NK-92 (cell line): ENCODE results near the gene GLCE.
"Not testable (repeated sequence)": the region's sequence is repeated elsewhere in the genome, so short reads cannot be mapped to it uniquely, and the experiment has no call there.

Experiments used
- DNase-seq: peaks from one replicate; lab custom pipeline; 2025; ENCODE audit not compliant: unreplicated experiment; lab: John Stamatoyannopoulos, UW

Gene GLCE

GRCh38 chr15:69158201-69158842, 2.1 kb upstream of the GLCE start:
- no peak for DNase-seq

DNA sequence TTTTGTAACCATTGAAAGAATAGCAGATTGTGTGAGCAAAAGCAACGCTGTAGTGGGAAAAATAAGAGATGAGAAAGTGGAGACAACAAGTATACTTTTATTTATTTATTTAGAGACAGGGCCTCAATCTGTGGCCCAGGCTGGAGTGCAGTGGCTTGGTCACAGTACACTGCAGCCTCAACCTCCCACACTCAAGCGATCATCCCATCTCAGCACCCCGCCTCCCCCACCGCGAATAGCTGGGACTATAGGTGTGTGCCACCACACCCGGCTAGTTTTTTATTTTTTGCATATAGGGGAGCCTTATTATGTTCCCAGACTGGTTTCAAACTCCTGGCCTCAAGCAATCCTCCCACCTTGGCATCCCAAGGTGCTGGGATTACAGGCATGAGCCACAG, 1.6 kb upstream of the GLCE start:
- no peak for DNase-seq

- no peak for DNase-seq
These were observed 662 bp upstream of the GLCE start for GRCh38 chr15:69159805-69160140.

GRCh38 chr15:69161079-69161877, 843 bp downstream of the GLCE start:
- no peak for DNase-seq

DNA sequence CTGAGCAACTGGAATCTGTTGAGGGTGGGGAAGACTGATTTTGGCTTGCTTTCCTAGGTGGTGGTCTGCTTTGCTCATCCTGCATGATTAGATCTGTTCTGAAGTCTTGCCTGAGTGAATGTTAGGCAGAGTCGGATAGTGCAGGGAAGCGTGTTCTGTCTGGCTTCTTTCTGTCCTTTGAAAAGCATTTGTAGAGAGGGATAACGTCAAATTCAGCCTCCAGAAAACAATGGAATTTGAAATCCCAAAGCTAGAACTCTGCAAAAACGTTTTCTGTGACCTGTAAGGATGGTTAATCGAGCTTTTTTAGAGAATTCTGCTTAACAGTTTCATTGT, 1.4 kb downstream of the GLCE start:
- no peak for DNase-seq

DNA sequence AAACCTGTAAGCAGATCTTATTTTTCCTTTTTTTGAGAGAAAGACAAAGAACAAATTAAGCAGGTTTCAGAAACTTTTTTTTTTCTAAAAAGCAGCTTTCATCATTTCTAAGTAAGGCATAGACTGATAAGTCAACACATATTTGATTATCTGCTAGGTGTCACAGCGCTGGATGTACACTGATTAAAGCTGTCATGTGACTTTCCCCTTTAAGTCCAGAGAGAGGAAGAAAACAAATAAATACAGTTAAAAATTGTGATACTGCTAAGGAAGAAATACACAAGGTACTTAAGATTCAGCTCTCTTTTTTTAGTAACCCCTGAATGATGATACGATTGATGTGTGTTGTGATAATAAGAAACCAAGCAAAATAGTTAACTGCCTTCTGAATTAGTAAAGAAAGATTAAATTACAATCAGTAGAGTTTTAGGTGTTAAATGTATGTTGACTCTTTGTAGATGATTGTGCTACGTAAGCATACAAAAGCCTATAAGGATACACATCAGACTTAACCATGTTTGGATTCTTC, 2.8 kb downstream of the GLCE start:
- DNase-seq, result no peak

GRCh38 chr15:69164807-69165636, 4.6 kb downstream of the GLCE start:
- no peak for DNase-seq

- DNase-seq, result no peak
These were observed 5.2 kb downstream of the GLCE start for GRCh38 chr15:69165637-69166025.

DNA sequence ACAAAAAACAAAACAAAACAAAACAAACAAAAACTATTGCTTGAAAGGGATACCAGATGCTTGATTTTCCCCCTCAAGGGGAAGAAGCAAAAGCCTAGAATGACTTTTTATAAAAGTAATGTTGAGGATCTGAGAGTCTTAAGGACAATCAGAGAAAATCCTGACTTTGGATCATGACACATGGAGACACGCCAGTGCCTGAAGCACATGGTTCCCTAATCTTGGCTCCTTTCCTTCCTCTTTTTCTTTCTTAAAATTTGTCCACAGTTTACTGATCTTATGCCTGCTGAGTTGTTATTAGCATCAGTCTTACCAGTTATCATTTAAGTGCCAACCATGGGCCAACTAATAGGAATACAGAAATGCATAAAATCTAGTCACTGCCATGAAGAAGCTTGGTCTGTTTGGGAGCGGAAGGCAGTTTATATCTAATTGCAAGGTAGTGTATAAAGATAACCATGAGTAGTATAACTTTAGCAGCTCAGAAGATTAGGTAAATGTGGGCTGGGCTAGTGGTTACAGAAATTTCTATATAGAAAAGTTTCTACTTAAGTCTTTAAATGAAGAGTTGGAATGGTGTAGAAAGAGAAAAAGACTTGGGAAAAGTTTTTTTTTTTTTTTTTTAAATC, 6.9 kb downstream of the GLCE start:
- no peak for DNase-seq

DNA sequence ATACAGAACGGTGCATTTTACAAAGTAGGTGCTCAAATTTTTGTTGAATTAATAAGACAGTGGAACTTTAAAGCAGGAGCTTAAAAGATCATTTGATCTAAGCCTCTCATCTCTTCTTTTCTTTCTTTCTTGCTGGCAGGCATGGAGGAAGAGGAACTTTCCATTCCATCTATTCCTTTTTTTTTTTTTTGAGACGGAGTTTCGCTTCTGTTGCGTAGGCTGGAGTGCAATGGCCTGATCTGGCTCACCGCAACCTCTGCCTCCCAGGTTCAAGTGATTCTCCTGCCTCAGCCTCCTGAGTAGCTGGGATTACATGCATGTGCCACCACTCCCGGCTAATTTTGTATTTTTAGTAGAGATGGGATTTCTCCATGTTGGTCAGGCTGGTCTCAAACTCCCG, 7.9 kb downstream of the GLCE start:
- not testable (repeated sequence) for DNase-seq

- not testable (repeated sequence) for DNase-seq
These were observed 9.1 kb downstream of the GLCE start for GRCh38 chr15:69169540-69169939.

- no peak for DNase-seq
These were observed 10.2 kb downstream of the GLCE start for GRCh38 chr15:69170597-69170996.

- DNase-seq, result no peak
These were observed 12.4 kb downstream of the GLCE start for GRCh38 chr15:69172847-69173246.

GRCh38 chr15:69175536-69175935, 15.1 kb downstream of the GLCE start:
- DNase-seq, result no peak

- DNase-seq, result no peak
These were observed 21.0 kb downstream of the GLCE start for GRCh38 chr15:69181424-69181823.

- no peak for DNase-seq
These were observed 24.8 kb downstream of the GLCE start for GRCh38 chr15:69185216-69185615.

- DNase-seq, result no peak
These were observed 25.3 kb downstream of the GLCE start for GRCh38 chr15:69185706-69186105.

GRCh38 chr15:69189157-69189556, 28.7 kb downstream of the GLCE start:
- DNase-seq, result no peak

DNA sequence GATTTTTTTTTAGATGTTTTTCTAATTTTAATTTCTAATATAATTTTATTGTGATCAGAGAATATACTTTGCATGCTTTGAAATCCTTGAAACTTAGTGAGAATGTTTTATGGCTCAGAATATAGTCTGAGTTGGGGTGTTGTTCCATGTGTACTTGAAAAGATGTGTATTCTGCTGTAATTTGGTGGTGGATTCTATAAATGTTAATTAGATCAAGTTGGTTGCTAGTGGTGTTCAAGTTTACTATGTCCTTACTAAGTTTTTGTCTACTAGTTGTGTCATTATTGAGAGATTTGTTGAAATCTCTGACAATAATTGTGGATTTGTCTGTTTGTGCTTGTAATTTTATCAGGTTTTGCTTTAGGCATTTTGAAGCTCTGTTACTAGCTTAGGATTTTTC, 29.7 kb downstream of the GLCE start:
- no peak for DNase-seq

DNA sequence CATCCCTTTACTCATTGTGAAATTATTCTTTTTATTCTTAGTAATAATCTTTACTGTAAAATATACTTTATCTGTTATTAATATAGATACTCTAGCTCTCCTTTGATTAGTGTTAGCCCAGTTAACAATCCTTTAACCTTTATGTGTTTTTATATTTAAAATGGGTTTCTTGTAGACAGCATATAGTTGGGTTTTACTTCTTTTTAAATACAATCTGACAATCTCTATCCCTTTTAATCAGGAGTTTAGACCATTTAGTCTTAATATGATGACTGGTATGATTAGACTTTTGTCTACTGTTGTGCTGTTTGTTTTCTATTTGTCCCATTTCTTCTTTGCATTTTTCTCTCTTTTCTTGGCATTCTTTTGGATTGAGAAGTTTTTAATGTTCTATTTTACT, 30.1 kb downstream of the GLCE start:
- no peak for DNase-seq

GRCh38 chr15:69194025-69194827, 33.8 kb downstream of the GLCE start:
- no peak for DNase-seq
